ENCODE results near the gene AIFM2. TPM values are rescaled to one million over a fixed set of nuclear protein-coding genes. Genes with fewer than 3 reads are reported as not detected.

Gene AIFM2
- total and polyA plus RNA-seq, 4 donors, result 5.0 to 20.3 (median 9.7) TPM

- DNase-seq (ENCODE audit: low spot score), result no peak
- TF ChIP-seq, protein P1, sequence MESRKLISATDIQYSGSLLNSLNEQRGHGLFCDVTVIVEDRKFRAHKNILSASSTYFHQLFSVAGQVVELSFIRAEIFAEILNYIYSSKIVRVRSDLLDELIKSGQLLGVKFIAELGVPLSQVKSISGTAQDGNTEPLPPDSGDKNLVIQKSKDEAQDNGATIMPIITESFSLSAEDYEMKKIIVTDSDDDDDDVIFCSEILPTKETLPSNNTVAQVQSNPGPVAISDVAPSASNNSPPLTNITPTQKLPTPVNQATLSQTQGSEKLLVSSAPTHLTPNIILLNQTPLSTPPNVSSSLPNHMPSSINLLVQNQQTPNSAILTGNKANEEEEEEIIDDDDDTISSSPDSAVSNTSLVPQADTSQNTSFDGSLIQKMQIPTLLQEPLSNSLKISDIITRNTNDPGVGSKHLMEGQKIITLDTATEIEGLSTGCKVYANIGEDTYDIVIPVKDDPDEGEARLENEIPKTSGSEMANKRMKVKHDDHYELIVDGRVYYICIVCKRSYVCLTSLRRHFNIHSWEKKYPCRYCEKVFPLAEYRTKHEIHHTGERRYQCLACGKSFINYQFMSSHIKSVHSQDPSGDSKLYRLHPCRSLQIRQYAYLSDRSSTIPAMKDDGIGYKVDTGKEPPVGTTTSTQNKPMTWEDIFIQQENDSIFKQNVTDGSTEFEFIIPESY (IDR thresholded peaks at IDR 0.05), result no peak
- TF ChIP-seq HNF4A (conservative IDR thresholded peaks at IDR 0.05) (no peak), MAX (IDR thresholded peaks at IDR 0.05) (no peak)
- Histone ChIP-seq H3K27me3 (ENCODE audit: control insufficient read depth in 4 of 4, insufficient read depth in 4 of 4, low read length in 3 of 4) (no peaks in the 10 kb centered on the region), H3K36me3 (ENCODE audit: control insufficient read depth in 4 of 4, insufficient read depth in 3 of 4, low read depth in 1 of 4, low read length in 3 of 4) (peaks cover 0 to 6% (median 2%) of the 10 kb centered on the region in 4 donors), H3K9ac (ENCODE audit: low read depth in 1 of 2, low read length in 2 of 2) (no peak overlapping the region), H3K4me3 (ENCODE audit: low read depth in 1 of 3, low read length in 3 of 3) (no peak overlapping the region), H3K4me1 (ENCODE audit: control insufficient read depth in 4 of 4, insufficient read depth in 4 of 4, low read length in 3 of 4) (no peaks in the 10 kb centered on the region), H3K27ac (ENCODE audit: low read depth in 1 of 2, low read length in 2 of 2) (no peak overlapping the region), H3K9me3 (ENCODE audit: control insufficient read depth in 4 of 4, low read length in 3 of 4) (no peaks in the 10 kb centered on the region)
- 95% methylated on average over 11 of the region's 11 CpGs for WGBS
Measured at GRCh38 chr10:70139151-70139996, 6.7 kb upstream of the AIFM2 start.

DNA sequence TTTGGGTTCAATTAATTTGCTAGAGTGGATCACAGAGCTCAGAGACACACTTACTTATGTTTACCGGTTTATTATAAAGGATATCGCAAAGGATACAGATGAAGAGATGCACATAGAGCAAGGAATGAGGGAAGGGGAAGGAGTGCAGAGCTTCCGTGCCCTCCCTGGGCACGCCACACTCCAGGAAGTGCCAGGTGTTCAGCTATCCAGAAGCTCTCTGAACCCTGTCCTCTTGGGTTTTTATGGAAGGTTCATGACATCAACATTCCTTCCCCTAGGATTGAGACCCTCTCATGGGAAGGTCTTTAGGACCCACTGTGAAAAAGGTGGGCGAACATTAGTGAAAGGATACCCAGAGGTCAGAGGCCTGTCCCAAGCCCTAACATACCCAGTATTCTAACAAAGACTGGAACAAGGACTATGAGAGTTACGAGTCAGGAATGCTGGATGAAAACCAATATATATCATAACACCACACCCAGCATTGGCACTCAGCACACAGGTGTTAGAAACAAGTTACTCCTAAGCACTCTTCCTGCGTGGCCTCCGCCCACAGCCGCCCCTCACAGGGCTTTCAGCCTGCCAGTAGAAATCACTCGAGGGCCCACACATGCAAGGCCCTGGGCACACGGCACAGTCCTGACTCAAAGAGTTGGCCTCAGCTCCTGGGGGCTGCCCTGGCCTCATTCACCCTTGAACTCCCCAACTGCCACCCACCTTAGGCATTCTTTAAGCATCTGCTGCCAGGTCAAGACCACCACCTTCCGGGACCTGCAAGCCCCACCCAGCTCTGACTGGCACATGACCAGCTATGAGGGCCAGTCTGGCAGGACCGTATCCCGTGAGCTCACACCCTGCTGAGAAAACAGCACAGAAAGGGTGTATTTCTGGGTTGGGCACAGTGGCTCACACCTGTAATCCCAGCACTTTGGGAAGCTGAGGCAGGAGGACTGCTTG lies 5.6 kb upstream of the AIFM2 start:
- 89% methylated on average over 14 of the region's 14 CpGs for WGBS
- Histone ChIP-seq H3K4me3 (ENCODE audit: low read depth in 1 of 3, low read length in 3 of 3) (no peak overlapping the region), H3K27me3 (ENCODE audit: control insufficient read depth in 4 of 4, insufficient read depth in 4 of 4, low read length in 3 of 4) (no peaks in the 10 kb centered on the region), H3K27ac (ENCODE audit: low read depth in 1 of 2, low read length in 2 of 2) (no peak overlapping the region), H3K9me3 (ENCODE audit: control insufficient read depth in 4 of 4, low read length in 3 of 4) (no peaks in the 10 kb centered on the region), H3K9ac (ENCODE audit: low read depth in 1 of 2, low read length in 2 of 2) (no peak overlapping the region), H3K36me3 (ENCODE audit: control insufficient read depth in 4 of 4, insufficient read depth in 3 of 4, low read depth in 1 of 4, low read length in 3 of 4) (peaks cover 0 to 6% (median 2%) of the 10 kb centered on the region in 4 donors), H3K4me1 (ENCODE audit: control insufficient read depth in 4 of 4, insufficient read depth in 4 of 4, low read length in 3 of 4) (no peaks in the 10 kb centered on the region)
- no peak for DNase-seq (ENCODE audit: low spot score)
- TF ChIP-seq YY1 (IDR thresholded peaks at IDR 0.05), result no peak
- no peak for TF ChIP-seq HNF4A (conservative IDR thresholded peaks at IDR 0.05)
- TF ChIP-seq EGR1 (IDR thresholded peaks at IDR 0.05; ENCODE audit: low read depth in 2 of 2), result no peak
- no peak for TF ChIP-seq RXRA (IDR thresholded peaks at IDR 0.05)
- TF ChIP-seq JUND (IDR thresholded peaks at IDR 0.05), result no peak
- TF ChIP-seq, protein P2, sequence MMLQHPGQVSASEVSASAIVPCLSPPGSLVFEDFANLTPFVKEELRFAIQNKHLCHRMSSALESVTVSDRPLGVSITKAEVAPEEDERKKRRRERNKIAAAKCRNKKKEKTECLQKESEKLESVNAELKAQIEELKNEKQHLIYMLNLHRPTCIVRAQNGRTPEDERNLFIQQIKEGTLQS (IDR thresholded peaks at IDR 0.05), result no peak
- no peak for TF ChIP-seq SP1 (IDR thresholded peaks at IDR 0.05)
- TF ChIP-seq HNF4G (IDR thresholded peaks at IDR 0.05), result no peak
- no peak for TF ChIP-seq GABPA (IDR thresholded peaks at IDR 0.05 in 1 of 2, conservative IDR thresholded peaks at IDR 0.05 in 1 of 2)
- TF ChIP-seq FOXA1 (IDR thresholded peaks at IDR 0.05), result no peak
- no peak for TF ChIP-seq CTCF (IDR thresholded peaks at IDR 0.05; ENCODE audit: low read depth, low read length, missing input control)
- TF ChIP-seq, protein P3, sequence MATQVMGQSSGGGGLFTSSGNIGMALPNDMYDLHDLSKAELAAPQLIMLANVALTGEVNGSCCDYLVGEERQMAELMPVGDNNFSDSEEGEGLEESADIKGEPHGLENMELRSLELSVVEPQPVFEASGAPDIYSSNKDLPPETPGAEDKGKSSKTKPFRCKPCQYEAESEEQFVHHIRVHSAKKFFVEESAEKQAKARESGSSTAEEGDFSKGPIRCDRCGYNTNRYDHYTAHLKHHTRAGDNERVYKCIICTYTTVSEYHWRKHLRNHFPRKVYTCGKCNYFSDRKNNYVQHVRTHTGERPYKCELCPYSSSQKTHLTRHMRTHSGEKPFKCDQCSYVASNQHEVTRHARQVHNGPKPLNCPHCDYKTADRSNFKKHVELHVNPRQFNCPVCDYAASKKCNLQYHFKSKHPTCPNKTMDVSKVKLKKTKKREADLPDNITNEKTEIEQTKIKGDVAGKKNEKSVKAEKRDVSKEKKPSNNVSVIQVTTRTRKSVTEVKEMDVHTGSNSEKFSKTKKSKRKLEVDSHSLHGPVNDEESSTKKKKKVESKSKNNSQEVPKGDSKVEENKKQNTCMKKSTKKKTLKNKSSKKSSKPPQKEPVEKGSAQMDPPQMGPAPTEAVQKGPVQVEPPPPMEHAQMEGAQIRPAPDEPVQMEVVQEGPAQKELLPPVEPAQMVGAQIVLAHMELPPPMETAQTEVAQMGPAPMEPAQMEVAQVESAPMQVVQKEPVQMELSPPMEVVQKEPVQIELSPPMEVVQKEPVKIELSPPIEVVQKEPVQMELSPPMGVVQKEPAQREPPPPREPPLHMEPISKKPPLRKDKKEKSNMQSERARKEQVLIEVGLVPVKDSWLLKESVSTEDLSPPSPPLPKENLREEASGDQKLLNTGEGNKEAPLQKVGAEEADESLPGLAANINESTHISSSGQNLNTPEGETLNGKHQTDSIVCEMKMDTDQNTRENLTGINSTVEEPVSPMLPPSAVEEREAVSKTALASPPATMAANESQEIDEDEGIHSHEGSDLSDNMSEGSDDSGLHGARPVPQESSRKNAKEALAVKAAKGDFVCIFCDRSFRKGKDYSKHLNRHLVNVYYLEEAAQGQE (IDR thresholded peaks at IDR 0.05), result no peak
- no peak for TF ChIP-seq RAD21 (IDR thresholded peaks at IDR 0.05)
- TF ChIP-seq NR2F2 (IDR thresholded peaks at IDR 0.05), result no peak
- TF ChIP-seq, protein P1 (IDR thresholded peaks at IDR 0.05), result no peak

All from liver (tissue), 9 donors.